GM19099 (cell line): ENCODE data around the gene HLA-DQA1.

Experiments
- POLR2A ChIP-seq: IDR thresholded peaks from 3 replicates; pipeline ENCODE4 v1.6.1; 2011; ENCODE audit warnings: low read depth; ENCODE audit not compliant: insufficient read length; ENCODE audit errors: extremely low read depth

The HLA-DQA1 gene

GRCh38 chr6:32639440-32640394 lies 2.5 kb downstream of the HLA-DQA1 start:
- no peak for TF ChIP-seq POLR2A

- peak; percentile 16 for TF ChIP-seq POLR2A
Observed at GRCh38 chr6:32641122-32641521, 3.9 kb downstream of the HLA-DQA1 start.

GRCh38 chr6:32642720-32643106 lies 5.5 kb downstream of the HLA-DQA1 start:
- no peak for TF ChIP-seq POLR2A

- peak; percentile 35 for TF ChIP-seq POLR2A
Observed at GRCh38 chr6:32643904-32644303, 6.7 kb downstream of the HLA-DQA1 start.

GRCh38 chr6:32645047-32645703 lies 8.0 kb downstream of the HLA-DQA1 start:
- TF ChIP-seq POLR2A = peak; percentile 27

- no peak for TF ChIP-seq POLR2A
Observed at GRCh38 chr6:32655203-32655710, 18.1 kb downstream of the HLA-DQA1 start.

- TF ChIP-seq POLR2A = peak; percentile 15
Observed at GRCh38 chr6:32658268-32658897, 21.2 kb downstream of the HLA-DQA1 start.

GRCh38 chr6:32659856-32660595 lies 22.8 kb downstream of the HLA-DQA1 start:
- TF ChIP-seq POLR2A = no peak

- TF ChIP-seq POLR2A = no peak
Observed at GRCh38 chr6:32662099-32662498, 24.9 kb downstream of the HLA-DQA1 start.

GRCh38 chr6:32662836-32663235 lies 25.6 kb downstream of the HLA-DQA1 start:
- no peak for TF ChIP-seq POLR2A

- TF ChIP-seq POLR2A = no peak
Observed at GRCh38 chr6:32664354-32664753, 27.1 kb downstream of the HLA-DQA1 start.

- no peak for TF ChIP-seq POLR2A
Observed at GRCh38 chr6:32664827-32665362, 27.7 kb downstream of the HLA-DQA1 start.

GRCh38 chr6:32665661-32666060 lies 28.5 kb downstream of the HLA-DQA1 start:
- TF ChIP-seq POLR2A = no peak
